Type B pancreatic cell (in vitro differentiated cells): ENCODE results near the gene TMPRSS7. TPM values are rescaled to one million over a fixed set of nuclear protein-coding genes. Genes with fewer than 3 reads are reported as not detected.

Source experiments
- DNase-seq: peaks from one replicate; pipeline ENCODE4 v3.0.0; 2021; ENCODE audit warnings: mixed read lengths; ENCODE audit not compliant: unreplicated experiment; ENCODE audit errors: extremely low spot score
- H3K27ac Mint-ChIP-seq: 2 replicates; pipeline ENCODE4 v1.8.0; 2021; ENCODE audit warnings: mild to moderate bottlenecking, mixed read lengths
- H3K27me3 Mint-ChIP-seq: 2 replicates; pipeline ENCODE4 v1.8.0; 2021; ENCODE audit warnings: mixed read lengths
- H3K36me3 Mint-ChIP-seq: 2 replicates; pipeline ENCODE4 v1.8.0; 2021; ENCODE audit warnings: mixed read lengths
- H3K4me1 Mint-ChIP-seq: one replicate; pipeline ENCODE4 v1.8.0; 2021; ENCODE audit warnings: mixed read lengths; ENCODE audit not compliant: unreplicated experiment
- H3K4me3 Mint-ChIP-seq: 2 replicates; pipeline ENCODE4 v1.8.0; 2021; ENCODE audit warnings: mild to moderate bottlenecking, mixed read lengths
- H3K9me3 Mint-ChIP-seq: 2 replicates; pipeline ENCODE4 v1.8.0; 2021; ENCODE audit warnings: mixed read lengths
- CTCF ChIP-seq: fragments of 200-600 bp; sonication (generic); conservative IDR thresholded peaks from 2 replicates; pipeline ENCODE4 v1.5.0; 2021; ENCODE audit warnings: antibody characterized with exemption, mild to moderate bottlenecking
- total RNA-seq: library from RNA; stranded (reverse); gene quantifications from 2 replicates; pipeline ENCODE4 v1.2.1, GENCODE V29; 2021; ENCODE audit warnings: low replicate concordance

The TMPRSS7 gene
- total RNA-seq, 1 donor from 2014 or later: 0.48 TPM

GRCh38 chr3:112013784-112014143, 20.8 kb upstream of the TMPRSS7 start:
- H3K4me3 Mint-ChIP-seq: no peak overlapping the region
- DNase-seq: no peak
- peaks cover 2% of the 10 kb centered on the region for H3K9me3 Mint-ChIP-seq
- no peaks in the 10 kb centered on the region for H3K36me3 Mint-ChIP-seq
- H3K4me1 Mint-ChIP-seq: peaks cover 23% of the 10 kb centered on the region
- no peaks in the 10 kb centered on the region for H3K27me3 Mint-ChIP-seq
- peak; percentile 15 for TF ChIP-seq CTCF
- no peak overlapping the region for H3K27ac Mint-ChIP-seq

- H3K4me3 Mint-ChIP-seq: no peak overlapping the region
Measured at GRCh38 chr3:112017091-112017490, 17.4 kb upstream of the TMPRSS7 start.

GRCh38 chr3:112018712-112019111, 15.8 kb upstream of the TMPRSS7 start:
- no peak overlapping the region for H3K4me3 Mint-ChIP-seq
- H3K9me3 Mint-ChIP-seq: peaks cover 11% of the 10 kb centered on the region
- no peak for DNase-seq
- peaks cover 3% of the 10 kb centered on the region for H3K36me3 Mint-ChIP-seq
- H3K27me3 Mint-ChIP-seq: no peaks in the 10 kb centered on the region
- H3K4me1 Mint-ChIP-seq: peaks cover 9% of the 10 kb centered on the region
- no peak for TF ChIP-seq CTCF
- H3K27ac Mint-ChIP-seq: no peak overlapping the region

More at GRCh38 chr3:112017091-112017490, 17.4 kb upstream of the TMPRSS7 start:
- Mint-ChIP-seq H3K9me3 (peaks cover 6% of the 10 kb centered on the region), H3K4me1 (peaks cover 18% of the 10 kb centered on the region), H3K36me3 (no peaks in the 10 kb centered on the region), H3K27me3 (no peaks in the 10 kb centered on the region), H3K27ac (no peak overlapping the region)
- TF ChIP-seq CTCF: no peak
- DNase-seq: no peak

GRCh38 chr3:112019716-112020115, 14.8 kb upstream of the TMPRSS7 start:
- no peak overlapping the region for H3K4me3 Mint-ChIP-seq
- no peak overlapping the region for H3K27ac Mint-ChIP-seq
- H3K36me3 Mint-ChIP-seq: peaks cover 3% of the 10 kb centered on the region
- peaks cover 9% of the 10 kb centered on the region for H3K4me1 Mint-ChIP-seq
- DNase-seq: no peak
- no peak for TF ChIP-seq CTCF
- peaks cover 11% of the 10 kb centered on the region for H3K9me3 Mint-ChIP-seq
- H3K27me3 Mint-ChIP-seq: no peaks in the 10 kb centered on the region

GRCh38 chr3:112020674-112021085, 13.9 kb upstream of the TMPRSS7 start:
- no peak overlapping the region for H3K27ac Mint-ChIP-seq
- no peaks in the 10 kb centered on the region for H3K27me3 Mint-ChIP-seq
- H3K4me1 Mint-ChIP-seq: peaks cover 9% of the 10 kb centered on the region
- peaks cover 3% of the 10 kb centered on the region for H3K36me3 Mint-ChIP-seq
- H3K4me3 Mint-ChIP-seq: no peak overlapping the region
- no peak for DNase-seq
- peaks cover 11% of the 10 kb centered on the region for H3K9me3 Mint-ChIP-seq
- no peak for TF ChIP-seq CTCF

- Mint-ChIP-seq H3K27ac (no peak overlapping the region), H3K27me3 (no peaks in the 10 kb centered on the region), H3K4me3 (no peak overlapping the region), H3K4me1 (no peaks in the 10 kb centered on the region), H3K9me3 (peaks cover 5% of the 10 kb centered on the region), H3K36me3 (peaks cover 3% of the 10 kb centered on the region)
- DNase-seq: no peak
- TF ChIP-seq CTCF: no peak
Measured at GRCh38 chr3:112027142-112027541, 7.4 kb upstream of the TMPRSS7 start.
